ENCODE data around the gene TP53AIP1. TPM values are rescaled to one million over a fixed set of nuclear protein-coding genes. Genes with fewer than 3 reads are reported as not detected.

TP53AIP1 gene
- total and polyA plus RNA-seq, 4 donors, result 0.59 to 1.4 (median 0.97) TPM

DNA sequence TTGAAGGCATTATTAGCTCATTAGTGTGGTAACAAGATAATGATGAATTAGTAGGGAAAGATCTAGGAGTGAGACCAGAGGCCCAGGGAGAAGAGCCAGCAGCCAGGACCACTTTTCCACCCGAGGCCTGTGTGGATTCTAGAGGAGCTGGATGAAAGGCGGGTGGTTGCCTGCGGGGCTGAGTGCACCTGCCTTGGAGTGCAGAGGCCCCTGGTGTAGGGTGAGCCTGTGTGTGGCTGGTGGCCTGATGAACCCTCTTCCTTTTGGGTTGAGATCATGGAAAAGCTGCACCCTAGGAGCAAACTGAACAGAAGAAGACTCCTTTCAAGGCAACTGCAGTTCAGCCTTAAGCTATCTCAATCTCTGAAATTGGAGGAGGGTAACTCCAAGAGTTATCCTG, 5.9 kb upstream of the TP53AIP1 start:
- H3K27me3 ChIP-seq (ENCODE audit: control insufficient read depth, insufficient read depth, low read length), result no peaks in the 10 kb centered on the region
- no peak for DNase-seq (ENCODE audit: low read depth in 4 of 6, low spot score in 6 of 6)
- 58% methylated on average over 3 of the region's 3 CpGs for WGBS (ENCODE audit: insufficient coverage)
- no peaks in the 10 kb centered on the region for H3K36me3 ChIP-seq (ENCODE audit: control insufficient read depth, insufficient read depth, low read length)
- H3K4me3 ChIP-seq (ENCODE audit: low read depth, low read length), result no peak overlapping the region
- no peaks in the 10 kb centered on the region for H3K9me3 ChIP-seq (ENCODE audit: control insufficient read depth, insufficient read depth, low read length)
- peaks cover 1% of the 10 kb centered on the region for H3K4me1 ChIP-seq (ENCODE audit: control insufficient read depth, insufficient read depth, low read length)
- H3K27ac ChIP-seq (ENCODE audit: low read depth, low read length), result no peak overlapping the region

DNA sequence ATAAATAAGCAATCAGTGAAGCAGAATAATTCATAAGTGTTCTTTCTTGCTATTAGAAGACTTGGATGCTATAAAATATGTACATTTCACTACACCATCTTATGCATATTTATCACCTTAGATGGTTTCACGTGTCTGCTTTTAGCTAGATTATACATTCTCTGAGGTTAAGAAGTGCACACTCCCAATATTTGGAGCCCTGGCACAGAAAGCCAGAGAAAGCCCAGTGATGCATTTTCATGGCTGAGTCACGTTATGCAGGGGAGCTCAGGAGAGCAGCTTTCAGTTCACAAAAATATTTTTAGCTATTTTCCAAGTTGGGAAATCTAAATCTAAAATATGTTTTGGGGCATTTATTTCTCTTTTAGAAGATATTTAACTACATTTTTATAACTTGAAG, 5.1 kb upstream of the TP53AIP1 start:
- H3K4me1 ChIP-seq (ENCODE audit: control insufficient read depth, insufficient read depth, low read length), result peaks cover 9% of the 10 kb centered on the region
- 100% methylated on average over 1 of the region's 2 CpGs for WGBS (ENCODE audit: insufficient coverage)
- DNase-seq (ENCODE audit: low read depth in 4 of 6, low spot score in 6 of 6), result no peak
- H3K27me3 ChIP-seq (ENCODE audit: control insufficient read depth, insufficient read depth, low read length), result no peaks in the 10 kb centered on the region
- no peak overlapping the region for H3K27ac ChIP-seq (ENCODE audit: low read depth, low read length)
- H3K4me3 ChIP-seq (ENCODE audit: low read depth, low read length), result no peak overlapping the region
- H3K9me3 ChIP-seq (ENCODE audit: control insufficient read depth, insufficient read depth, low read length), result no peaks in the 10 kb centered on the region
- no peaks in the 10 kb centered on the region for H3K36me3 ChIP-seq (ENCODE audit: control insufficient read depth, insufficient read depth, low read length)

DNA sequence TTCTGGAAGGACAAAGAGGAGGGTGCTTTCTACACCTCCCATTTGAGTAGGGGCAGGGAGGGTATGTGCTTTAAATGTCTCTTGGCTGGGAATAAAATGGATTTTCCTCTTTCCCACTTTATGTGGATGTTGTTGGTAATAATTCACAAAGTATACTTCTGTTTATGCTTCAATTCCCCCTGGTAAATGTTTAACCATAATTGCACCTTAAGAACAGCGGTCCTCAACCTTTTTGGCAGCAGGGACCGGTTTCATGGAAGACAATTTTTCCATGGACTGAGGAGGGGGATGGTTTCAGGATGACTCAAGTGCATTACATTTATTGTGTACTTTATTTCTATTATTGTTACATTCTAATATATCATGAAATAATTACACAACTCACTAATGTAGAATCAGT, 4.0 kb upstream of the TP53AIP1 start:
- no peak for DNase-seq (ENCODE audit: low read depth in 4 of 6, low spot score in 6 of 6)
- no peaks in the 10 kb centered on the region for H3K27me3 ChIP-seq (ENCODE audit: control insufficient read depth, insufficient read depth, low read length)
- no peaks in the 10 kb centered on the region for H3K9me3 ChIP-seq (ENCODE audit: control insufficient read depth, insufficient read depth, low read length)
- peaks cover 17% of the 10 kb centered on the region for H3K4me1 ChIP-seq (ENCODE audit: control insufficient read depth, insufficient read depth, low read length)
- no CpG with 5 or more reads among the region's 2 CpGs for WGBS (ENCODE audit: insufficient coverage)
- no peak overlapping the region for H3K4me3 ChIP-seq (ENCODE audit: low read depth, low read length)
- no peaks in the 10 kb centered on the region for H3K36me3 ChIP-seq (ENCODE audit: control insufficient read depth, insufficient read depth, low read length)
- H3K27ac ChIP-seq (ENCODE audit: low read depth, low read length), result no peak overlapping the region

DNA sequence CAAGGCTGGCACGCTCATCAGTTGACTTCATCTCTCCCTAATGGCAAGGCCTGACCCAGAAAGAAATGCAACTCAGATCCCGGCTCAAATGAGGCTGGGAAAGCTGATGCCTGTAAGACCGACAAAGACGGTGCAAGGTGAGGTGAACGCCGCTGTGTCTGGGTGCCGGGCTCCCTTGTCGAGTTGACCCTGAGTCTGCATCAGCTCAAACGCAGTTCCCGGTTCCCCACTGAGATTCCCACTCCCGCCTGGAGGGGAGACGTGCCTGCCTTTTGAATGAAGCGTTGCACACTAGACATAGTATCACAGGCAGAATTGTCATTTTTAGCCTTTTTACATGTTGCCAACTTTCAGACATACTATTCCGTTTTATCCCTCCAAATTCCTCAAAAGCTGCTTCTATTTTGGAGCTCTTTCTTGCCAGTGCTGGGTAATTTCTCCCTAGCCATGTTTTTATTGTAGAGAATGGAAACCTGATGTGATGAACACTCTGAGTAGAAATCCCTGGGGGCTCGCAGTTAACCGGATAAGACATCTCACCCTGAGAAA, 831 bp upstream of the TP53AIP1 start:
- H3K4me3 ChIP-seq (ENCODE audit: low read depth, low read length), result no peak overlapping the region
- H3K9me3 ChIP-seq (ENCODE audit: control insufficient read depth, insufficient read depth, low read length), result no peaks in the 10 kb centered on the region
- no peak overlapping the region for H3K27ac ChIP-seq (ENCODE audit: low read depth, low read length)
- no peaks in the 10 kb centered on the region for H3K36me3 ChIP-seq (ENCODE audit: control insufficient read depth, insufficient read depth, low read length)
- WGBS (ENCODE audit: insufficient coverage), result 28% methylated on average over 14 of the region's 16 CpGs
- H3K4me1 ChIP-seq (ENCODE audit: control insufficient read depth, insufficient read depth, low read length), result peaks cover 20% of the 10 kb centered on the region
- no peaks in the 10 kb centered on the region for H3K27me3 ChIP-seq (ENCODE audit: control insufficient read depth, insufficient read depth, low read length)
- DNase-seq (ENCODE audit: low read depth in 4 of 6, low spot score in 6 of 6), result peak in 2 of 6 donors; percentile 66 to 70

DNA sequence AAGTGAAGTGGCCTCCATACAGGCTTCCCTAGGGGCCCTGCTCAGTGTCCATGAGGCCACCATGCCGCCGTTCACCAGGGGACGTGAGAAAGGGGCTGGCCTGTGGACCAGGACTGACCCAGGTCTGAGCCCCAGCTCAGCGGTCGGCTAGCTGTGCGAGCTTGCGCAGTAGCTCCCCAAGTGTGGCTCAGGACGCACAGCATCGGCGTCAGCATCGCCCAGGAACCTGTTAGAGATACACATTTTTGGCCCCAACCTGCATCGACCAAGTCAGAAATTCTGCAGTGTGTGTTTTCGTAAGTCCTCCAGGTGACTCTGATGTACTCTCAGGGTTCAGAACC, 429 bp downstream of the TP53AIP1 start:
- WGBS (ENCODE audit: insufficient coverage), result 98% methylated on average over 13 of the region's 13 CpGs
- no peaks in the 10 kb centered on the region for H3K9me3 ChIP-seq (ENCODE audit: control insufficient read depth, insufficient read depth, low read length)
- peaks cover 32% of the 10 kb centered on the region for H3K4me1 ChIP-seq (ENCODE audit: control insufficient read depth, insufficient read depth, low read length)
- H3K4me3 ChIP-seq (ENCODE audit: low read depth, low read length), result no peak overlapping the region
- no peak overlapping the region for H3K27ac ChIP-seq (ENCODE audit: low read depth, low read length)
- no peaks in the 10 kb centered on the region for H3K36me3 ChIP-seq (ENCODE audit: control insufficient read depth, insufficient read depth, low read length)
- no peak for DNase-seq (ENCODE audit: low read depth in 4 of 6, low spot score in 6 of 6)
- no peaks in the 10 kb centered on the region for H3K27me3 ChIP-seq (ENCODE audit: control insufficient read depth, insufficient read depth, low read length)

DNA sequence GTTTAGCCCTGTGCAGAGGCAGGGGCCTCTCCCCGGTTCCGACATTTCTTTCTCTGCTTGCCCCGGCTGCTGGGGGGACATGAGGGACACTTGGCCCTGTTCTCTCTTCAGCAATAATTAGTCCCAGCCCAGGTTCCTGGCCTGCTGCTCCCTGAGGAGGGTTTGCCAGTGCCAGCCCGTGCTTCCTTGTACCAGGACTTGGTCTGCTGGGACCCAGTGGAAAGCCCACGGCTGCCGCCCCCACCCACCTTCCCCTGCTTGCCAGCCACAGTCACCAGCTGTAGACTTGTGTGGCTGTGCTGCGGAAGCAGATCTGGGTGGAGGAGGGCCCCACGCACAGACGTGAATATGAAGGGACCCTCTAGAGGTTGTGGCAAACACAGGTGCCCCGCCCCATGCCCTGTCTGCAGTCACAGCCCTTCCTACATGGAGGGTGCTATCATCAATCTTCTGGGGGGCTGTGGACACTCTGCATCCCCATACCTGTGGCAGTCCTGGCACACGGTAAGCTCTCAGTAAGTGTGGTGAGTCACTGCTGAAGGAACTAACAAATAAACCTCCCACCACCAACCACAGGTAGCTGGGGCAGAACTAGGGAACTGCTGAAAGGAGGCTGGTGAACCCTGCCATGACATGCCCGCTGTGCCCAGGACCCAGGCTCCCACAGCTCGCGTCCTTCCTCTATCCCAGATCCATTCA, 949 bp downstream of the TP53AIP1 start:
- Histone ChIP-seq H3K36me3 (ENCODE audit: control insufficient read depth, insufficient read depth, low read length) (no peaks in the 10 kb centered on the region), H3K9me3 (ENCODE audit: control insufficient read depth, insufficient read depth, low read length) (no peaks in the 10 kb centered on the region), H3K27me3 (ENCODE audit: control insufficient read depth, insufficient read depth, low read length) (no peaks in the 10 kb centered on the region), H3K4me3 (ENCODE audit: low read depth, low read length) (no peak overlapping the region), H3K4me1 (ENCODE audit: control insufficient read depth, insufficient read depth, low read length) (peaks cover 37% of the 10 kb centered on the region), H3K27ac (ENCODE audit: low read depth, low read length) (no peak overlapping the region)
- no peak for DNase-seq (ENCODE audit: low read depth in 4 of 6, low spot score in 6 of 6)
- WGBS (ENCODE audit: insufficient coverage), result 85% methylated on average over 12 of the region's 14 CpGs

DNA sequence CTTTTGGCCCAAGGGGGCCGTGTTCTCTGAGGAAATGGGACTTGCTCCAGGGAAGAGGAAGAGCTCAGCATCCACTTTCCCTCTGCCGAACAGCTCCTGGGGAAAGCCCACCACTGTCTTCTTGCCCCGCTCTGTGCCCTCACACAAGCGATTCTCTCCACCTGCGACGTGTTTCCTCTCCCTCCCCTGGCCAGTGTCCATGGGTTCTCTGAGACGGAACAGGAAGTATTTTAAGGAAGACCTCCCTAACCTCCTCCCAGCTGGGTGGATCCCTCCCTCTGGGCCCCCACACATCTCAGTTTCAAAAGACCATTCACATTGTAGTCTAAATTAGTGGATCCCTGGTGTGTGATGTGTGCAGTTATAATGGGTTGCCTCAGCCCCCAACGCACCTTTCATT, 1.6 kb downstream of the TP53AIP1 start:
- Histone ChIP-seq H3K4me3 (ENCODE audit: low read depth, low read length) (no peak overlapping the region), H3K27ac (ENCODE audit: low read depth, low read length) (no peak overlapping the region), H3K36me3 (ENCODE audit: control insufficient read depth, insufficient read depth, low read length) (no peaks in the 10 kb centered on the region), H3K4me1 (ENCODE audit: control insufficient read depth, insufficient read depth, low read length) (peaks cover 42% of the 10 kb centered on the region), H3K27me3 (ENCODE audit: control insufficient read depth, insufficient read depth, low read length) (no peaks in the 10 kb centered on the region), H3K9me3 (ENCODE audit: control insufficient read depth, insufficient read depth, low read length) (no peaks in the 10 kb centered on the region)
- whole genome bisulfite sequencing (ENCODE audit: insufficient coverage), result 70% methylated on average over 7 of the region's 8 CpGs
- DNase-seq (ENCODE audit: low read depth in 4 of 6, low spot score in 6 of 6), result no peak

DNA sequence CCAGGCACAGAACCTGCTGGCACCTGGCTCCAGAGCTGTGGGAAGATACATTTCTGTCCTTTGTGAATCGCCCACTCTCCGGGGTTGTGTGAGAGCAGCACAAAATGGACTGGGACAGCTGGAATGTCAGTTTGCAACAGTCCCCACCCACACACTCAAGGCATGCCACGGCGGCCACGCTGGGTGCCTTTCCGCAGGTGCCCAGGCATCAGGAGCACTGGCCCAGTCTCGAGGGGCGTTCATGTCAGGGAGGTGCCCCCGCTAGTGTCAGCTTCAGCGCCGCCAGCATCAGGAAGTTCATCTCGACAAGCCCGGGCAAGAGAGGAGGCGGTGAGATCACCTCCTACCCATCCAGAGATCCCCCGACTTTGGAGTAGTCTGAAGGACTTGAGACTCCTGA, 2.1 kb downstream of the TP53AIP1 start:
- no peak overlapping the region for H3K4me3 ChIP-seq (ENCODE audit: low read depth, low read length)
- no peaks in the 10 kb centered on the region for H3K36me3 ChIP-seq (ENCODE audit: control insufficient read depth, insufficient read depth, low read length)
- WGBS (ENCODE audit: insufficient coverage), result 83% methylated on average over 10 of the region's 15 CpGs
- H3K9me3 ChIP-seq (ENCODE audit: control insufficient read depth, insufficient read depth, low read length), result no peaks in the 10 kb centered on the region
- DNase-seq (ENCODE audit: low read depth in 4 of 6, low spot score in 6 of 6), result no peak
- H3K27me3 ChIP-seq (ENCODE audit: control insufficient read depth, insufficient read depth, low read length), result no peaks in the 10 kb centered on the region
- H3K27ac ChIP-seq (ENCODE audit: low read depth, low read length), result no peak overlapping the region
- H3K4me1 ChIP-seq (ENCODE audit: control insufficient read depth, insufficient read depth, low read length), result peaks cover 42% of the 10 kb centered on the region

DNA sequence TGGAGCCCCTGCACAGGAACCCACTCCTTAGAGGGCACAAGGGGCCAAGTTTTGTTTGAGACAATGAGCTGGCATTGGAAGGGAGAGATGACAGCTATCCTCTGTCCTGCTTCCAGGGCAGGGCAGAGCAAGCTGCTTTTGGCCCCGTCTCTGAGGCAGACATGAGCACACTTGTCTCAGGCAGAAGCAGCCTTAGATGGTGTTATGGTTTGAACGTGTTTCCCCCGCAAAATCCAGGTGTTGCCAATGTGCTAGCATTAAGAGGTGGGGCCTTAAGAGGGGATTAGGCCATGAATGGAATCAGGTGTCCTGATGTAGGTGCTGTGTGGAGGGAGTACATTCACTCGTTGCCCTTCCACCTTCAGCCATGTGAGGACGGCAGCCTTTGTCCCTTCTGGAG, 2.5 kb downstream of the TP53AIP1 start:
- H3K4me1 ChIP-seq (ENCODE audit: control insufficient read depth, insufficient read depth, low read length), result peaks cover 42% of the 10 kb centered on the region
- WGBS (ENCODE audit: insufficient coverage), result 76% methylated on average over 5 of the region's 5 CpGs
- no peaks in the 10 kb centered on the region for H3K9me3 ChIP-seq (ENCODE audit: control insufficient read depth, insufficient read depth, low read length)
- H3K27me3 ChIP-seq (ENCODE audit: control insufficient read depth, insufficient read depth, low read length), result no peaks in the 10 kb centered on the region
- no peak overlapping the region for H3K27ac ChIP-seq (ENCODE audit: low read depth, low read length)
- H3K4me3 ChIP-seq (ENCODE audit: low read depth, low read length), result no peak overlapping the region
- H3K36me3 ChIP-seq (ENCODE audit: control insufficient read depth, insufficient read depth, low read length), result no peaks in the 10 kb centered on the region
- DNase-seq (ENCODE audit: low read depth in 4 of 6, low spot score in 6 of 6), result no peak

DNA sequence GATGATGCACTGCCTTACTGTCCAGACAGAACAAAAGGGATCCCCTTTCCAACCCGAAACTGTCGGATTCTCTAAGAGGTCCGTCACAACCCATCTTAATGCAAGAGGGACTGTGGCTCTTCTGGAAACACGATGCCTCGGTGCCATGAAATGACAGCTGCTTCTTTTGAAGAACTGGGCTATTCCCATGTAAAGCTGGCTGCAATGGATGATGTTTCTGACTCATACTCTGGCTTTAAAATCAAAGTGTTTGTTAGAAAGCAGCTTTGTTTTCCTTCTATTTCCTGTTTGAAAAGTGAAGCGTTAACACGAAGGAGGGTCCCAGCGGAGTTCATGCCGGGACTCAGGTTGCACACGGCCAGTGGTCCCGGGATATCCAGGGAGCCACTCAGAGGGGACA, 3.1 kb downstream of the TP53AIP1 start:
- WGBS (ENCODE audit: insufficient coverage), result 88% methylated on average over 11 of the region's 11 CpGs
- H3K4me1 ChIP-seq (ENCODE audit: control insufficient read depth, insufficient read depth, low read length), result peaks cover 42% of the 10 kb centered on the region
- no peaks in the 10 kb centered on the region for H3K36me3 ChIP-seq (ENCODE audit: control insufficient read depth, insufficient read depth, low read length)
- H3K9me3 ChIP-seq (ENCODE audit: control insufficient read depth, insufficient read depth, low read length), result no peaks in the 10 kb centered on the region
- no peak for DNase-seq (ENCODE audit: low read depth in 4 of 6, low spot score in 6 of 6)
- H3K27me3 ChIP-seq (ENCODE audit: control insufficient read depth, insufficient read depth, low read length), result no peaks in the 10 kb centered on the region
- no peak overlapping the region for H3K4me3 ChIP-seq (ENCODE audit: low read depth, low read length)
- no peak overlapping the region for H3K27ac ChIP-seq (ENCODE audit: low read depth, low read length)

All from spinal cord (tissue), 10 donors.